ENCODE results near the gene NFKBIE. TPM values are rescaled to one million over a fixed set of nuclear protein-coding genes. Genes with fewer than 3 reads are reported as not detected.

NFKBIE gene
- total RNA-seq, 4 donors from 2014 or later, result 7.0 to 10.4 (median 8.5) TPM

- TF ChIP-seq CTCF (IDR thresholded peaks at IDR 0.05) (no peak), POLR2A (IDR thresholded peaks at IDR 0.05; ENCODE audit: low read depth) (no peak), POLR2AphosphoS5 (IDR thresholded peaks at IDR 0.05) (no peak), EP300 (IDR thresholded peaks at IDR 0.05) (no peak)
- peaks cover 68 to 92% (median 87%) of the 10 kb centered on the region in 4 donors for H3K4me1 ChIP-seq
- intact Hi-C loops (cut with DNase I), result loop anchor here (5.0 kb wide), 1 partner anchor 43 kb away; no protein-coding TSS in a partner anchor
Observed at GRCh38 chr6:44219815-44220784, 45.3 kb downstream of the NFKBIE start.

GRCh38 chr6:44219053-44219814 is 46.1 kb downstream of the NFKBIE start:
- no peak for TF ChIP-seq EP300 (IDR thresholded peaks at IDR 0.05)
- peak; percentile 83 to 92 for TF ChIP-seq POLR2AphosphoS5 (IDR thresholded peaks at IDR 0.05)
- TF ChIP-seq CTCF (IDR thresholded peaks at IDR 0.05), result no peak
- peak; percentile 53 for TF ChIP-seq POLR2A (IDR thresholded peaks at IDR 0.05; ENCODE audit: low read depth)
- intact Hi-C loops (cut with DNase I), result loop anchor here (5.0 kb wide), 1 partner anchor 42 kb away; no protein-coding TSS in a partner anchor
- DNase-seq (ENCODE audit: extremely low spot score), result peak; percentile 95
- H3K9me3 ChIP-seq, result no peaks in the 10 kb centered on the region
- H3K4me1 ChIP-seq, result peaks cover 59 to 83% (median 78%) of the 10 kb centered on the region in 4 donors
- peak overlapping the region; percentile 62 to 75 (median 68) for H3K4me3 ChIP-seq
- H3K36me3 ChIP-seq, result no peaks in the 10 kb centered on the region
- H3K27me3 ChIP-seq, result no peaks in the 10 kb centered on the region
- WGBS, result 7% methylated on average over 13 of the region's 45 CpGs
- H3K27ac ChIP-seq (replicated peaks in 1 of 4), result peak overlapping the region; percentile 95 to 98 (median 96)

More at GRCh38 chr6:44219815-44220784, 45.3 kb downstream of the NFKBIE start:
- 83% methylated on average over 18 of the region's 28 CpGs for WGBS
- Histone ChIP-seq H3K9me3 (no peaks in the 10 kb centered on the region), H3K27ac (replicated peaks in 1 of 4) (peak overlapping the region; percentile 95 to 98 (median 96)), H3K27me3 (no peaks in the 10 kb centered on the region), H3K36me3 (no peaks in the 10 kb centered on the region), H3K4me3 (peak overlapping the region; percentile 62 to 75 (median 68))
- DNase-seq (ENCODE audit: extremely low spot score), result no peak

DNA sequence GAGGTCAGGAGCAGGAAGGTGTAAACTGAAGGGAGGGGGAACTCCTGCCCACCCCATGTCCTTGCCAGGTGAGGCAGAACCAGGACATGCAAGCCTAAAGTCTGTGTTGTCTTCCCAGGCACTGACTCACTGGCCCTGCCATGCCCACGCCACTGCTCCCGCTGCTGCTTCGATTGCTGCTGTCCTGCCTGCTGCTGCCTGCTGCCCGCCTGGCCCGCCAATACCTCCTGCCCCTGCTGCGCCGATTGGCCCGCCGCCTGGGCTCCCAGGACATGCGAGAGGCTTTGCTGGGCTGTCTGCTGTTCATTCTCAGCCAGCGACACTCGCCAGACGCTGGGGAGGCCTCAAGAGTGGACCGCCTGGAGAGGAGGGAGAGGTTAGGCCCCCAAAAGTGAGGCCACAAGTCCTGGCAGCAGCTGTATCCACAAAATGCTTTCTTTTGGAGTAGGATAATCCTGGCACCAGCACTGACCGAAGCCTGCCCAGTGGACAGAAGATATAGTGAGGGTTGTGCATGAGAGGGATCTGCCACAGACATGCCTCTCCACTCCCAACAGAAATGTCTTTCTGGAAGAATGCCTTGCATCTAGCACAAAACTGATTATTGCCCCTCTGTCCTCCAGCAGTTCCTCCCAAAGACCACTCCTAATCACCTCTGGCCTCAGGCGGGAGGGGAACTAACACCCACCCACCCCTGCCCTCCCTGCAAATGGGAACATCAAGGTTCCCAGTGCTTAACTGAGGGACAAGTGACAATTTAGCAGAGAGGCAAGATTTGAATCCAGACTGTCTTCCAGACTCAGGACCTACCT is 47.8 kb downstream of the NFKBIE start:
- DNase-seq (ENCODE audit: extremely low spot score), result no peak
- no peak overlapping the region for H3K4me3 ChIP-seq
- no peaks in the 10 kb centered on the region for H3K9me3 ChIP-seq
- H3K4me1 ChIP-seq, result peaks cover 51 to 67% (median 66%) of the 10 kb centered on the region in 4 donors
- H3K27me3 ChIP-seq, result no peaks in the 10 kb centered on the region
- intact Hi-C loops (cut with DNase I), result loop anchor here (5.0 kb wide), 1 partner anchor 40 kb away; no protein-coding TSS in a partner anchor
- H3K27ac ChIP-seq (replicated peaks in 1 of 4), result peak overlapping the region; percentile 95 to 98 (median 96)
- peak; percentile 6 to 30 for TF ChIP-seq POLR2AphosphoS5 (IDR thresholded peaks at IDR 0.05)
- TF ChIP-seq POLR2A (IDR thresholded peaks at IDR 0.05; ENCODE audit: low read depth), result no peak
- TF ChIP-seq EP300 (IDR thresholded peaks at IDR 0.05), result no peak
- WGBS, result 75% methylated on average over 11 of the region's 16 CpGs
- no peaks in the 10 kb centered on the region for H3K36me3 ChIP-seq

GRCh38 chr6:44216677-44217331 is 48.5 kb downstream of the NFKBIE start, which contains the start of gene MYMX:
MYMX (plus strand) TSS chr6:44216926; CDS start chr6:44217472, 546 bp downstream.
- intact Hi-C loops (cut with DNase I), result loop anchor here (5.0 kb wide), 1 partner anchor 40 kb away; no protein-coding TSS in a partner anchor
- Histone ChIP-seq H3K27ac (replicated peaks in 1 of 4) (peak within 1 kb of the TSS; percentile 95 to 98 (median 96)), H3K27me3 (no peaks in the 10 kb centered on the region), H3K9me3 (no peaks in the 10 kb centered on the region), H3K4me1 (peaks cover 43 to 59% (median 59%) of the 10 kb centered on the region in 4 donors), H3K36me3 (no peaks in the 10 kb centered on the region), H3K4me3 (no peak within 1 kb of the TSS)
- no peak for TF ChIP-seq POLR2AphosphoS5 (IDR thresholded peaks at IDR 0.05)
- no peak for TF ChIP-seq POLR2A (IDR thresholded peaks at IDR 0.05; ENCODE audit: low read depth)
- no peak for TF ChIP-seq EP300 (IDR thresholded peaks at IDR 0.05)
- TF ChIP-seq CTCF (IDR thresholded peaks at IDR 0.05), result no peak
- 20% methylated on average over 5 of the region's 7 CpGs for WGBS
- no peak for DNase-seq (ENCODE audit: extremely low spot score)

All from esophagus muscularis mucosa (tissue), 4 donors.